OCI-LY3 (cell line): Measurements from ENCODE around the gene KARS1.

Source experiments
- CTCF ChIP-seq: fragments of 200-600, 300-600 bp; sonication (generic); IDR thresholded peaks from 2 replicates; pipeline ENCODE4 v1.5.1; 2014; ENCODE audit warnings: antibody characterized with exemption, low read length, low read depth
- EZH2phosphoT487 ChIP-seq: fragments of 200-600 bp; shearing (Covaris generic); IDR thresholded peaks from 2 replicates; pipeline ENCODE4 v1.6.1; 2018; ENCODE audit warnings: antibody characterized with exemption, mixed run types, low read depth

- no peak for TF ChIP-seq CTCF
- no peak for TF ChIP-seq EZH2phosphoT487
These were observed 44.2 kb downstream of the KARS1 start for GRCh38 chr16:75603241-75603640.
